ENCODE results near the gene ZNF433.

ZNF433 gene

GRCh38 chr19:11973019-11973810, 62.3 kb downstream of the ZNF433 start:
- Mint-ChIP-seq H3K27me3 (no peaks in the 10 kb centered on the region), H3K9me3 (peaks cover 31% of the 10 kb centered on the region), H3K4me1 (peaks cover 1% of the 10 kb centered on the region), H3K36me3 (ENCODE audit: low read depth) (peaks cover 25% of the 10 kb centered on the region), H3K27ac (no peak overlapping the region), H3K4me3 (no peak overlapping the region)
- no peak for DNase-seq
- ATAC-seq, result no peak

DNA sequence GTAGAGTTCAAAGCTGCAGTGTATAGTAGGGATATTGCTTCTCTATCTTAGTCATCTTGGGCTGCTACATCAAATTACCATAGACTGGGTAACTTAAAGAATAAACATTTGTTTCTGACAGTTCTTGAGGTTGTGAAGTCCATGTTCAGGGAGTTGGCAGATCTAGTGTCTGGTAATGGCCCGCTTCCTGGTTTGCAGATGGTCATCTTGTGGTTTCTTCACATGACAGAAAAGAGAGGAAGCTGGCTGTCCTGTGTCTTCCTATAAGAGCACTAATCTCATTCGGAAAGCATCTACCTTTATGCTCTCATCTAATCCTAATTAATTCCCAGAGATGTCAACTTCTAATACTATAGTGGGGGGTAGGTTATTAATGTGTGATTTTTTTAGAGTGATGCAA, 64.4 kb downstream of the ZNF433 start:
- Mint-ChIP-seq H3K27ac (no peak overlapping the region), H3K36me3 (ENCODE audit: low read depth) (peaks cover 9% of the 10 kb centered on the region), H3K9me3 (peaks cover 16% of the 10 kb centered on the region), H3K27me3 (no peaks in the 10 kb centered on the region), H3K4me1 (peaks cover 3% of the 10 kb centered on the region), H3K4me3 (no peak overlapping the region)
- no peak for ATAC-seq
- no peak for DNase-seq

- Mint-ChIP-seq H3K27me3 (no peaks in the 10 kb centered on the region), H3K36me3 (ENCODE audit: low read depth) (peaks cover 9% of the 10 kb centered on the region), H3K4me1 (peaks cover 11% of the 10 kb centered on the region), H3K4me3 (no peak overlapping the region), H3K9me3 (peaks cover 11% of the 10 kb centered on the region), H3K27ac (no peak overlapping the region)
- DNase-seq (no peak), ATAC-seq (no peak)
These were observed 65.3 kb downstream of the ZNF433 start for GRCh38 chr19:11970174-11970573.

DNA sequence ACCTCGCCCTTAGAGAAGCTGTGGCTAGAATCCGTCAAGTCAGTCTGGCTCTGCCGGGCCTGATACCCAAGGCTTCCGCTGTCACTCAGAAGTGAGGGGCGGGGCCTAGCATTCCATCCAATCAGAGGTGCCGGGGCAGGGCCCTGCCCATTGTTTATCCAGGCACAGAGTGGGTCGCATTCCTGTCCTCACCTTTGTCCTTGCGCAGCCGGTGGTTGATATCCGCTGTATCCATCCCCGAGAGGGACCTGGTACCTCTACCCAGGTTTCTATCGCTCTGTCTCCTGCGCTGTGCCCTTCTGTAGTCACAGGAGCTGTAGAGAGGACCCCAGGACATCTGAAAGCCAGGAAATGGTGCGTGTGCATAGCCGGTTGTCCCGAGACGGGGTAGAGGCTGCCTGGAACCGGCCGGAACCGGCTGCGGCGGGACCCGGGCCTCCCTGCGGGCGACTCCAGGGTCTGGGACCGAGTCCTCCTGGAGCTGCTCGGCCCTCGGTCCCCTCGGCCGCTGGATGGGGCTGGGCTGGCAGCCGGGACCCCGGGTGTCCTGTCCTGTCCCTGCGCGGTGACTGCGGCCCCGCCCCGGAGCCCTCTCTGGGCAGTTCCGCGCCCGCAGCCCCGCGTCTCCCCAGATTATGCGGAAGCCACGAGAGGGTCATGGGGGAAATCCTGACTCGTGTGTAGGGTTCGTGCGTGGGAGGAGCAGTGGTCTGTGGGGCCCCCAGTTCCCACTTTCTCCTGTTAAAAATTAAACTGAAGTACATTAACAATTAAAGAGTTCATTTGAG, 70.4 kb downstream of the ZNF433 start, which contains the start of gene ZNF763:
TSS of gene ZNF763 (plus strand) at position 183 of the 788 bp plus-strand sequence. CDS start at position 352, 169 bp downstream.
- no peaks in the 10 kb centered on the region for H3K9me3 Mint-ChIP-seq
- peak within 1 kb of the TSS; percentile 80 for H3K4me3 Mint-ChIP-seq
- peaks cover 1% of the 10 kb centered on the region for H3K36me3 Mint-ChIP-seq (ENCODE audit: low read depth)

More for the DNA sequence above, 70.4 kb downstream of the ZNF433 start, which contains the start of gene ZNF763:
- Mint-ChIP-seq H3K27me3 (no peaks in the 10 kb centered on the region), H3K27ac (peak within 1 kb of the TSS; percentile 81), H3K4me1 (peaks cover 23% of the 10 kb centered on the region)
- DNase-seq (peak; percentile 90), ATAC-seq (peak; percentile 95)
